Measurements from ENCODE around the gene ZNF346.

ZNF346 gene

DNA sequence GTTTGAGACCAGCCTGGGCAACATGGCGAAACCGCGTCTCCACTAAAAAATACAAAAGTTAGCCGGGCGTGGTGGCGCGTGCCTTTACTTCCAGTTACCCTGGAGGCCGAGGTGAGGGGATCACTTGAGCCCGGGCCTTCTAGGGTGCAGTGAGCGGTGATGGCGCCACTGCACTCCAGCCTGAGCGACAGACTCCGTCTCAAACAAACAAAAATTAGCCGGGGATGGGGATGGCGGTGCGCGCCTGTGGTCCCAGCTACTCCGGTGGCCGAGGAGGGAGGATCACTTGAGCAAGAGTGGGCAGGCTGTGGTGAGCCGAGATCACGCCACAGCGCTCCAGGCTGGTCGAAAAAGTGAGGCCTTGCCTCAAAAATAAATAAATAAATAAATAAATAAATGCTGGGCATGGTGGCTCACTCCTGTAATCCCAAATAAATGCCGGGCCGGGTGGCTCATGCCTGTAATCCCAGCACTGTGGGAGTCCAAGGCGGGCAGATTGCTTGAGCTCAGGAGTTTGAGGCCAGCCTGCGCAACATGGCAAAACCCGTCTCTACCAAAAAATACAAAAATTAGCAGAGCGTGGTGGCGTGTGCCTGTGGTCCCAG, 95.0 kb downstream of the ZNF346 start:
- no peak for DNase-seq (ENCODE audit: low spot score)

DNA sequence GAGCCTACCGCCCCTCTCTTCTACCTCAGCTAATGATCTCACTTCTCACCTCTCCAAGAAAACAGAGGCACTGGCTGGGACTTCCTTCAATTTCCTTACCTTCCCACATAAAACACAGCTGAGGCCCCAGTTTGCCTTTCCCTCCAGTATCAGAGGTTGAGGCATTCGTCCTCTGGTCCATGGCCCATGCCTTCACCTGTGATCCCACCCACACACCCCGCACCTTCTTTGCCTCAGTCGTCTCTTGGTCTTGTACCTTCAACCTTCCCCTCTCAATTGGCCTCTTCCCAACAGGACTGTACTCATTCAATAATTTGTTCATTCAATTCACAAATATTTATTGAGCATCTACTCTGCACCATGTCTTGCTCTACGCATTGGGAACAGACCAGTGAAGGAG, 100.1 kb downstream of the ZNF346 start:
- DNase-seq (ENCODE audit: low spot score): no peak

DNA sequence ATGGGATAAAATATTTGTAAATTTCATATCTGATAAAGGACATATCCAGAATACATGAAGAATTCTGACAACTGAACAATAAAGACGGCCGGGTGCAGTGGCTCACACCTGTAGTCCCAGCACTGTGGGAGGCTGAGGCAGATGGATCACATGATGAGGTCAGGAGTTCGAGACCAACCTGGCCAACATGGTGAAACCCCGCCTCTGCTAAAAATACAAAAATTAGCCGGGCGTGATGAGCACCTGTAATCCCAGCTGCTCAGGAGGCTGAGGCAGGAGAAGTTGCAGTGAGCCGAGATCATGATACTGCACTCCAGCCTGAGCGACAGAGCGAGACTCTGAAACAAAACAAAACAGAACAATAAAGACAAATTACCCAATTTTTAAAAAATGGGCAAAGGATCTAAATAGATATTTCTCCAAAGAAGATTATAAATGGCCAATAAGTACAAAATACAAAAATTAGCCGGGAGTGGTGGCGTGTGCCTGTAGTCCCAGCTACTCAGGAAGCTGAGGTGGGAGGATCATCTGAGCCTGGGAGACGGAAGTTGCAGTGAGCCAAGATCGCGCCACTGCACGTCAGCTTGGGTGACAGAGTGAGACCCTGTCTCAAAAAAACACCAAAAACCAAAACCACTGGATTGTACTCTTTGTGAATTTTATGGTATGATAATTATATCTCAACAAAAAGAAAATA, 101.4 kb downstream of the ZNF346 start:
- no peak for DNase-seq (ENCODE audit: low spot score)

GRCh38 chr5:177124486-177124991, 102.0 kb downstream of the ZNF346 start:
- no peak for DNase-seq (ENCODE audit: low spot score)

DNA sequence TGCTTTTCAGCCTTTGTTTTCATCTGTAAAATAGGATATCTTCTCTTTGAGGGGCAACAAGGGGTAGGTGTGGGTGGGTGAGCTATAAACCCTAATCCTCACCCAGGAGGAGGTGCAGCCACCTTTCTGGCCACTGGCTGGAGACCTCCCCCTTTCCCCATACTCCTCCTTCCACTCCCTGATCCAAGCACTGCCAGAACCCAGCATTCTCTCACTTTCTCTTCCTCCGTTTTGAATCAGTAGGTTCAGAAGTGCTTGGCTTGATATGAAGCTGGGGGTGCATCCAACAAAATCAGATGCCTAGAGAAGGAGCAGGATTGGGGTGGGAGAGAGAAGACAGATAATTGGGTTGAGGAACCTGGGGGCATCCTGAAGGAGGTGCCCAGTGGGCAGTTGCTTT, 104.3 kb downstream of the ZNF346 start:
- DNase-seq (ENCODE audit: low spot score): no peak

- no peak for DNase-seq (ENCODE audit: low spot score)
Measured at GRCh38 chr5:177128551-177128981, 106.1 kb downstream of the ZNF346 start.

DNA sequence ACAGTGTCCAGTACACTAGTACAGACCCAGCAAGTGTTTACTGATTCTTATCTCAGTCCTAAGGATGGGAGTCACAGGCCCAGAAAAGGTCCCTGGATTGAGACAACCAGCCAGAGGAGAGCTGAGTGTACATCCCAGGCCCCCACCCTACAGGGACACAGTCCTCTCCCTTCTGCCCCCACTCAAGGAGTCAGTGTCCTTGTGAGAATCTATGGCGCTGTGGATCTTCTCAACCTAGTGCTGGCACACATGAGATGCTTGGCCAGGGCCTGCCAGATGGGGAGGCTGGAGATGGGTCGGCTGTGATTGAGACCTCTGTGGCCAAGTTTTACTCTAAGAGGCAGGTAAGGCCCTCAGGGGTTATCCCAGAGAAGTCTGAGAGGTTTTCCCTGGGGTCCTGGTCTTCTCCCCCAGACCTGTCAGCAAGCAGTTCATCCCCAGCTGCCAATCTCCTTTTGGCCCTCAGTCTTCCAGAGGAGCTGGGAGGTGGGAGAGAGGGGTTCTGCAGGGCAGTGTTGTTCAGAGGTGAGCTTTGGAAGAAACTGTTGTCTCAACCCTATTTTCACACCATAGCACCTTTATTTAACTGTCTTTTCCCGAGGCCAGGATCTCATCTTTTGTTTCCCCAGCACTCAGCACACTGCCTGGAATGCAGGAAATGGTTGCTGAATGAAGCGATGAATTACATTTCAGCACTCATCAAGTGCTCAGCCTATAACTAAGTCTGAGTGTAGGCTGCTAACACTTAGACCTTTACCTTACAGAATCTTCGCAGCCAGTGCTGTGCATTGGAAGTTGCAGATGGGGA, 107.9 kb downstream of the ZNF346 start:
- DNase-seq (ENCODE audit: low spot score): no peak
